ENCODE results near the gene ATP8B1.

ATP8B1 gene

GRCh38 chr18:57803103-57803969 is at the start of gene ATP8B1:
Gene ATP8B1 (minus strand): TSS chr18:57803315. CDS start chr18:57731807, 71,508 bp downstream.
- peak; percentile 86 for TF ChIP-seq TAF1 (IDR thresholded peaks at IDR 0.05; ENCODE audit: low read depth)
- peak; percentile 69 for TF ChIP-seq FOXM1 (IDR thresholded peaks at IDR 0.05; ENCODE audit: borderline replicate concordance, low read depth)
- peak; percentile 82 for TF ChIP-seq MAX (IDR thresholded peaks at IDR 0.05)
- TF ChIP-seq ZBTB7A (IDR thresholded peaks at IDR 0.05; ENCODE audit: low read depth), result no peak; the same call in 1 of the 2 replicates
- peak; percentile 86 for TF ChIP-seq EP300 (IDR thresholded peaks at IDR 0.05; ENCODE audit: borderline replicate concordance)
- TF ChIP-seq NFIC (IDR thresholded peaks at IDR 0.05), result peak; percentile 82
- peak; percentile 79 for TF ChIP-seq YY1 (IDR thresholded peaks at IDR 0.05; ENCODE audit: low read depth)
- peak; percentile 71 for TF ChIP-seq TEAD4 (IDR thresholded peaks at IDR 0.05)
- TF ChIP-seq TCF12 (IDR thresholded peaks at IDR 0.05; ENCODE audit: low read depth), result peak; percentile 94
- TF ChIP-seq CREB1 (IDR thresholded peaks at IDR 0.05; ENCODE audit: low read depth), result no peak
- peak; percentile 17; the same call in 1 of the 2 replicates for TF ChIP-seq REST (IDR thresholded peaks at IDR 0.05; ENCODE audit: low read depth)
- TF ChIP-seq RAD21 (IDR thresholded peaks at IDR 0.05; ENCODE audit: low read depth), result peak; percentile 19; the same call in 1 of the 2 replicates
- no peak for TF ChIP-seq CEBPB (IDR thresholded peaks at IDR 0.05)
- TF ChIP-seq USF1 (IDR thresholded peaks at IDR 0.05), result peak; percentile 35
- TF ChIP-seq EGR1 (IDR thresholded peaks at IDR 0.05), result peak; percentile 58; the same call in 1 of the 2 replicates

- TF ChIP-seq ZBTB7A (IDR thresholded peaks at IDR 0.05; ENCODE audit: low read depth), result no peak
- TF ChIP-seq CREB1 (IDR thresholded peaks at IDR 0.05; ENCODE audit: low read depth), result no peak
- TF ChIP-seq CEBPB (IDR thresholded peaks at IDR 0.05), result no peak
- no peak for TF ChIP-seq REST (IDR thresholded peaks at IDR 0.05; ENCODE audit: low read depth)
- TF ChIP-seq TAF1 (IDR thresholded peaks at IDR 0.05; ENCODE audit: low read depth), result no peak
- TF ChIP-seq MAX (IDR thresholded peaks at IDR 0.05), result no peak
- TF ChIP-seq TCF12 (IDR thresholded peaks at IDR 0.05; ENCODE audit: low read depth), result no peak
- TF ChIP-seq NFIC (IDR thresholded peaks at IDR 0.05), result no peak
- no peak for TF ChIP-seq USF1 (IDR thresholded peaks at IDR 0.05)
- TF ChIP-seq EGR1 (IDR thresholded peaks at IDR 0.05), result no peak
- TF ChIP-seq RAD21 (IDR thresholded peaks at IDR 0.05; ENCODE audit: low read depth), result no peak
- TF ChIP-seq EP300 (IDR thresholded peaks at IDR 0.05; ENCODE audit: borderline replicate concordance), result no peak
- no peak for TF ChIP-seq TEAD4 (IDR thresholded peaks at IDR 0.05)
- TF ChIP-seq YY1 (IDR thresholded peaks at IDR 0.05; ENCODE audit: low read depth), result no peak
- TF ChIP-seq FOXM1 (IDR thresholded peaks at IDR 0.05; ENCODE audit: borderline replicate concordance, low read depth), result no peak
Observed at GRCh38 chr18:57850063-57850462, 46.9 kb upstream of the ATP8B1 start.

- TF ChIP-seq RAD21 (IDR thresholded peaks at IDR 0.05; ENCODE audit: low read depth) (no peak), TEAD4 (IDR thresholded peaks at IDR 0.05) (0 out of 2 replicates have a peak, but pooled peaks have one; percentile 13), CREB1 (IDR thresholded peaks at IDR 0.05; ENCODE audit: low read depth) (no peak), MAX (IDR thresholded peaks at IDR 0.05) (no peak), TAF1 (IDR thresholded peaks at IDR 0.05; ENCODE audit: low read depth) (no peak)
Observed at GRCh38 chr18:57846258-57846657, 43.1 kb upstream of the ATP8B1 start.

GRCh38 chr18:57845605-57846074 is 42.5 kb upstream of the ATP8B1 start:
- no peak for TF ChIP-seq TAF1 (IDR thresholded peaks at IDR 0.05; ENCODE audit: low read depth)
- TF ChIP-seq USF1 (IDR thresholded peaks at IDR 0.05), result no peak
- TF ChIP-seq CEBPB (IDR thresholded peaks at IDR 0.05), result no peak
- no peak for TF ChIP-seq NFIC (IDR thresholded peaks at IDR 0.05)
- no peak for TF ChIP-seq MAX (IDR thresholded peaks at IDR 0.05)
- no peak for TF ChIP-seq TCF12 (IDR thresholded peaks at IDR 0.05; ENCODE audit: low read depth)
- no peak for TF ChIP-seq YY1 (IDR thresholded peaks at IDR 0.05; ENCODE audit: low read depth)
- TF ChIP-seq EP300 (IDR thresholded peaks at IDR 0.05; ENCODE audit: borderline replicate concordance), result no peak
- TF ChIP-seq TEAD4 (IDR thresholded peaks at IDR 0.05), result no peak
- TF ChIP-seq RAD21 (IDR thresholded peaks at IDR 0.05; ENCODE audit: low read depth), result no peak
- TF ChIP-seq REST (IDR thresholded peaks at IDR 0.05; ENCODE audit: low read depth), result no peak
- no peak for TF ChIP-seq ZBTB7A (IDR thresholded peaks at IDR 0.05; ENCODE audit: low read depth)
- TF ChIP-seq FOXM1 (IDR thresholded peaks at IDR 0.05; ENCODE audit: borderline replicate concordance, low read depth), result no peak
- TF ChIP-seq CREB1 (IDR thresholded peaks at IDR 0.05; ENCODE audit: low read depth), result no peak
- no peak for TF ChIP-seq EGR1 (IDR thresholded peaks at IDR 0.05)

Measured in Ishikawa (cell line).